Measurements from ENCODE around the gene PEX5L. TPM values are rescaled to one million over a fixed set of nuclear protein-coding genes. Genes with fewer than 3 reads are reported as not detected.

The PEX5L gene
- polyA plus RNA-seq, 1 of the 3 experiments (the other 2 are of a cell fraction): not detected

GRCh38 chr3:179853176-179853575 lies 183.6 kb downstream of the PEX5L start:
- no peaks in the 10 kb centered on the region for H4K20me1 ChIP-seq (ENCODE audit: insufficient read depth)
- H3K4me3 ChIP-seq (ENCODE audit: low read depth in 2 of 2, low read length in 1 of 2): no peak overlapping the region
- WGBS (ENCODE audit: low lambda C conversion rate): 42% methylated on average over 2 of the region's 2 CpGs
- TF ChIP-seq ELF1 (IDR thresholded peaks at IDR 0.05): no peak
- no peak for TF ChIP-seq GATA2 (CRISPR knock-in tag; IDR thresholded peaks at IDR 0.05)
- no peak for TF ChIP-seq TAF1 (IDR thresholded peaks at IDR 0.05; ENCODE audit: borderline replicate concordance, low read depth, low read length)
- TF ChIP-seq, protein P1, sequence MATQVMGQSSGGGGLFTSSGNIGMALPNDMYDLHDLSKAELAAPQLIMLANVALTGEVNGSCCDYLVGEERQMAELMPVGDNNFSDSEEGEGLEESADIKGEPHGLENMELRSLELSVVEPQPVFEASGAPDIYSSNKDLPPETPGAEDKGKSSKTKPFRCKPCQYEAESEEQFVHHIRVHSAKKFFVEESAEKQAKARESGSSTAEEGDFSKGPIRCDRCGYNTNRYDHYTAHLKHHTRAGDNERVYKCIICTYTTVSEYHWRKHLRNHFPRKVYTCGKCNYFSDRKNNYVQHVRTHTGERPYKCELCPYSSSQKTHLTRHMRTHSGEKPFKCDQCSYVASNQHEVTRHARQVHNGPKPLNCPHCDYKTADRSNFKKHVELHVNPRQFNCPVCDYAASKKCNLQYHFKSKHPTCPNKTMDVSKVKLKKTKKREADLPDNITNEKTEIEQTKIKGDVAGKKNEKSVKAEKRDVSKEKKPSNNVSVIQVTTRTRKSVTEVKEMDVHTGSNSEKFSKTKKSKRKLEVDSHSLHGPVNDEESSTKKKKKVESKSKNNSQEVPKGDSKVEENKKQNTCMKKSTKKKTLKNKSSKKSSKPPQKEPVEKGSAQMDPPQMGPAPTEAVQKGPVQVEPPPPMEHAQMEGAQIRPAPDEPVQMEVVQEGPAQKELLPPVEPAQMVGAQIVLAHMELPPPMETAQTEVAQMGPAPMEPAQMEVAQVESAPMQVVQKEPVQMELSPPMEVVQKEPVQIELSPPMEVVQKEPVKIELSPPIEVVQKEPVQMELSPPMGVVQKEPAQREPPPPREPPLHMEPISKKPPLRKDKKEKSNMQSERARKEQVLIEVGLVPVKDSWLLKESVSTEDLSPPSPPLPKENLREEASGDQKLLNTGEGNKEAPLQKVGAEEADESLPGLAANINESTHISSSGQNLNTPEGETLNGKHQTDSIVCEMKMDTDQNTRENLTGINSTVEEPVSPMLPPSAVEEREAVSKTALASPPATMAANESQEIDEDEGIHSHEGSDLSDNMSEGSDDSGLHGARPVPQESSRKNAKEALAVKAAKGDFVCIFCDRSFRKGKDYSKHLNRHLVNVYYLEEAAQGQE (IDR thresholded peaks at IDR 0.05; ENCODE audit: low read depth, low read length): no peak
- no peak for TF ChIP-seq SMC3 (IDR thresholded peaks at IDR 0.05; ENCODE audit: low read depth, low read length)
- TF ChIP-seq TEAD4 (IDR thresholded peaks at IDR 0.05; ENCODE audit: borderline replicate concordance, insufficient read depth): no peak
- TF ChIP-seq RXRA (IDR thresholded peaks at IDR 0.05; ENCODE audit: borderline replicate concordance, low read depth): no peak
- TF ChIP-seq, protein P2, sequence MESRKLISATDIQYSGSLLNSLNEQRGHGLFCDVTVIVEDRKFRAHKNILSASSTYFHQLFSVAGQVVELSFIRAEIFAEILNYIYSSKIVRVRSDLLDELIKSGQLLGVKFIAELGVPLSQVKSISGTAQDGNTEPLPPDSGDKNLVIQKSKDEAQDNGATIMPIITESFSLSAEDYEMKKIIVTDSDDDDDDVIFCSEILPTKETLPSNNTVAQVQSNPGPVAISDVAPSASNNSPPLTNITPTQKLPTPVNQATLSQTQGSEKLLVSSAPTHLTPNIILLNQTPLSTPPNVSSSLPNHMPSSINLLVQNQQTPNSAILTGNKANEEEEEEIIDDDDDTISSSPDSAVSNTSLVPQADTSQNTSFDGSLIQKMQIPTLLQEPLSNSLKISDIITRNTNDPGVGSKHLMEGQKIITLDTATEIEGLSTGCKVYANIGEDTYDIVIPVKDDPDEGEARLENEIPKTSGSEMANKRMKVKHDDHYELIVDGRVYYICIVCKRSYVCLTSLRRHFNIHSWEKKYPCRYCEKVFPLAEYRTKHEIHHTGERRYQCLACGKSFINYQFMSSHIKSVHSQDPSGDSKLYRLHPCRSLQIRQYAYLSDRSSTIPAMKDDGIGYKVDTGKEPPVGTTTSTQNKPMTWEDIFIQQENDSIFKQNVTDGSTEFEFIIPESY (IDR thresholded peaks at IDR 0.05; ENCODE audit: borderline replicate concordance, low read depth): no peak
- TF ChIP-seq FOXM1 (IDR thresholded peaks at IDR 0.05; ENCODE audit: low read depth): no peak
- TF ChIP-seq, protein P3, sequence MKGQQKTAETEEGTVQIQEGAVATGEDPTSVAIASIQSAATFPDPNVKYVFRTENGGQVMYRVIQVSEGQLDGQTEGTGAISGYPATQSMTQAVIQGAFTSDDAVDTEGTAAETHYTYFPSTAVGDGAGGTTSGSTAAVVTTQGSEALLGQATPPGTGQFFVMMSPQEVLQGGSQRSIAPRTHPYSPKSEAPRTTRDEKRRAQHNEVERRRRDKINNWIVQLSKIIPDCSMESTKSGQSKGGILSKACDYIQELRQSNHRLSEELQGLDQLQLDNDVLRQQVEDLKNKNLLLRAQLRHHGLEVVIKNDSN (IDR thresholded peaks at IDR 0.05; ENCODE audit: borderline replicate concordance, low read depth): no peak
- ChIA-PET POLR2A (no interaction called here), CTCF (interaction anchor here (0.6 to 1.4 kb wide), 2 partner anchors 8 to 140 kb away, joined by 3 read pairs; no protein-coding TSS in a partner anchor)
- no peak overlapping the region for H3K4me2 ChIP-seq
- H3K9ac ChIP-seq: no peak overlapping the region
- H3F3A ChIP-seq (replicated peaks; ENCODE audit: insufficient read depth): no peaks in the 10 kb centered on the region
- H3K36me3 ChIP-seq (replicated peaks in 1 of 2; ENCODE audit: control insufficient read depth in 1 of 2, insufficient read depth in 2 of 2, low read length in 1 of 2): no peaks in the 10 kb centered on the region
- no peaks in the 10 kb centered on the region for H3K27me3 ChIP-seq (ENCODE audit: insufficient read depth)
- H3K79me2 ChIP-seq (ENCODE audit: insufficient read depth): no peaks in the 10 kb centered on the region
- DNase-seq: no peak
- H3K9me3 ChIP-seq: no peaks in the 10 kb centered on the region
- no peaks in the 10 kb centered on the region for H3K9me2 ChIP-seq
- no peaks in the 10 kb centered on the region for H3K4me1 ChIP-seq (ENCODE audit: control insufficient read depth in 1 of 2, insufficient read depth in 2 of 2, low read depth in 1 of 2, low read length in 1 of 2)
- no peak overlapping the region for H2AFZ ChIP-seq (ENCODE audit: low read depth)
- H3K27ac ChIP-seq (ENCODE audit: low read depth in 2 of 2, low read length in 1 of 2): no peak overlapping the region

All from SK-N-SH (cell line).